Measurements from ENCODE around the gene DCTN3.

DNA sequence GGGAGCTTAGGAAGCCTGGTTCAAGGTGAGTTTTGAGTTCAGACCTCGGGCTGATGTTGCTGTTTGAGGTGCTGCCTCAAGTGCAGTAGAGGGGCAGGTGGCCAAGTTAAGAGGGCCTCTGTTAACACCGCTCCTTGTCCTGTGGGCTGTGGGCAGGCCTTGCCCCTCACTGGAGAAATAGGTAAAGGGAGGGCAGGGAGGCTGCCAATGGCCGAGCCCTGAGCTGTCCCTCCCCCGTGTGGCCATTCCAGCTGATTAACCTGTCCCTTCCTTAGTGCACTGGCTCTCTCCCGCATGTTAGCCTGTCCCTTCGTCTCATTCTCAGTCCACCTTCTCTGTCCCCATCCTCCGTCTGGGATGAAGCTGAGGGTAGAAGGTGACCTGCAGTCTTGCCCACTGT, 52.2 kb downstream of the DCTN3 start:
- TF ChIP-seq, protein P1, sequence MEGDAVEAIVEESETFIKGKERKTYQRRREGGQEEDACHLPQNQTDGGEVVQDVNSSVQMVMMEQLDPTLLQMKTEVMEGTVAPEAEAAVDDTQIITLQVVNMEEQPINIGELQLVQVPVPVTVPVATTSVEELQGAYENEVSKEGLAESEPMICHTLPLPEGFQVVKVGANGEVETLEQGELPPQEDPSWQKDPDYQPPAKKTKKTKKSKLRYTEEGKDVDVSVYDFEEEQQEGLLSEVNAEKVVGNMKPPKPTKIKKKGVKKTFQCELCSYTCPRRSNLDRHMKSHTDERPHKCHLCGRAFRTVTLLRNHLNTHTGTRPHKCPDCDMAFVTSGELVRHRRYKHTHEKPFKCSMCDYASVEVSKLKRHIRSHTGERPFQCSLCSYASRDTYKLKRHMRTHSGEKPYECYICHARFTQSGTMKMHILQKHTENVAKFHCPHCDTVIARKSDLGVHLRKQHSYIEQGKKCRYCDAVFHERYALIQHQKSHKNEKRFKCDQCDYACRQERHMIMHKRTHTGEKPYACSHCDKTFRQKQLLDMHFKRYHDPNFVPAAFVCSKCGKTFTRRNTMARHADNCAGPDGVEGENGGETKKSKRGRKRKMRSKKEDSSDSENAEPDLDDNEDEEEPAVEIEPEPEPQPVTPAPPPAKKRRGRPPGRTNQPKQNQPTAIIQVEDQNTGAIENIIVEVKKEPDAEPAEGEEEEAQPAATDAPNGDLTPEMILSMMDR (IDR thresholded peaks at IDR 0.05), result no peak
- TF ChIP-seq POLR2A (IDR thresholded peaks at IDR 0.05), result no peak

Measured in body of pancreas (tissue), 4 donors.